ENCODE results near the gene CIZ1. TPM values are rescaled to one million over a fixed set of nuclear protein-coding genes. Genes with fewer than 3 reads are reported as not detected.

CIZ1 gene
- total and polyA plus RNA-seq, 9 of the 15 experiments (the other 6 are each of a cell fraction or from before 2014, with no cell fraction given) = 6.6 to 329 (median 87.8) TPM

- TF ChIP-seq NRF1 (conservative IDR thresholded peaks at IDR 0.05 in 1 of 2, IDR thresholded peaks at IDR 0.05 in 1 of 2) (no peak), NCOA2 (IDR thresholded peaks at IDR 0.05; ENCODE audit: partially characterized antibody in 2 of 2) (no peak), SMAD4 (CRISPR knock-in tag; conservative IDR thresholded peaks at IDR 0.05) (no peak), SUPT5H (IDR thresholded peaks at IDR 0.05) (no peak), ZNF512 (tag; IDR thresholded peaks at IDR 0.05) (no peak), TCF3 (CRISPR knock-in tag; IDR thresholded peaks at IDR 0.05) (peak; percentile 57), ZNF57 (CRISPR knock-in tag; IDR thresholded peaks at IDR 0.05) (no peak), HMGN3 (IDR thresholded peaks at IDR 0.05; ENCODE audit: borderline replicate concordance, extremely low read depth, insufficient read length, low read depth, low read length) (no peak), PURB (CRISPR knock-in tag; IDR thresholded peaks at IDR 0.05; ENCODE audit: low read depth) (no peak), ZKSCAN1 (IDR thresholded peaks at IDR 0.05; ENCODE audit: low read depth, low read length) (no peak), ATF7 (IDR thresholded peaks at IDR 0.05) (no peak), RNF2 (IDR thresholded peaks at IDR 0.05) (no peak), BCLAF1 (IDR thresholded peaks at IDR 0.05; ENCODE audit: borderline replicate concordance in 1 of 2, control insufficient read depth in 1 of 2, low read depth in 2 of 2, low read length in 1 of 2) (no peak), ZNF407 (IDR thresholded peaks at IDR 0.05; ENCODE audit: low read depth) (no peak), HEY1 (CRISPR knock-in tag; IDR thresholded peaks at IDR 0.05; ENCODE audit: borderline replicate concordance) (no peak)
Observed at GRCh38 chr9:128143525-128144238, 47.7 kb downstream of the CIZ1 start (continued).

All from K562 (cell line).